ENCODE measurements around the gene SCUBE3. TPM values are rescaled to one million over a fixed set of nuclear protein-coding genes. Genes with fewer than 3 reads are reported as not detected.
A peak's percentile ranks its signal among the peaks of the same experiment; 100 is the strongest.

The SCUBE3 gene
- total RNA-seq, 3 donors from 2014 or later (not counting 1 experiment from before 2014, with no cell fraction given), result 0.25 to 0.31 TPM; not detected in 1

- no peak overlapping the region for H3K27ac Mint-ChIP-seq
- 83% methylated on average over 11 of the region's 18 CpGs for WGBS (ENCODE audit: insufficient coverage)
- no peak overlapping the region for H3K27ac ChIP-seq (ENCODE audit: low read length)
- ATAC-seq, result no peak
- no peaks in the 10 kb centered on the region for H3K36me3 ChIP-seq (ENCODE audit: control insufficient read depth, insufficient read depth, low read length)
- no peaks in the 10 kb centered on the region for H3K36me3 Mint-ChIP-seq
- H3K4me3 Mint-ChIP-seq, result peak overlapping the region; percentile 67
- peaks cover 13% of the 10 kb centered on the region for H3K4me1 ChIP-seq (ENCODE audit: control insufficient read depth, insufficient read depth, low read length)
- no peak for TF ChIP-seq CTCF (IDR thresholded peaks at IDR 0.05)
- intact Hi-C loops (cut with micrococcal nuclease), result no loop called here
- H3K4me3 ChIP-seq (ENCODE audit: low read length), result no peak overlapping the region
- H3K27me3 Mint-ChIP-seq (ENCODE audit: low read depth in 2 of 2), result peaks cover 53 to 71% of the 10 kb centered on the region in 2 donors
- no peak for DNase-seq
- H3K9me3 ChIP-seq (ENCODE audit: control insufficient read depth, insufficient read depth, low read length), result no peaks in the 10 kb centered on the region
- H3K27me3 ChIP-seq (ENCODE audit: control insufficient read depth, insufficient read depth, low read length), result peaks cover 30% of the 10 kb centered on the region
- H3K9me3 Mint-ChIP-seq, result no peaks in the 10 kb centered on the region
- H3K4me1 Mint-ChIP-seq, result peaks cover 5 to 13% of the 10 kb centered on the region in 2 donors
These were observed 1.3 kb downstream of the SCUBE3 start for GRCh38 chr6:35214869-35215664.

- no peaks in the 10 kb centered on the region for H3K9me3 ChIP-seq (ENCODE audit: control insufficient read depth, insufficient read depth, low read length)
- H3K36me3 ChIP-seq (ENCODE audit: control insufficient read depth, insufficient read depth, low read length), result no peaks in the 10 kb centered on the region
- Mint-ChIP-seq H3K4me3 (no peak overlapping the region), H3K36me3 (no peaks in the 10 kb centered on the region), H3K9me3 (no peaks in the 10 kb centered on the region), H3K27me3 (ENCODE audit: low read depth in 2 of 2) (peaks cover 50 to 69% of the 10 kb centered on the region in 2 donors), H3K4me1 (peaks cover 5 to 13% of the 10 kb centered on the region in 2 donors), H3K27ac (no peak overlapping the region)
- peaks cover 13% of the 10 kb centered on the region for H3K4me1 ChIP-seq (ENCODE audit: control insufficient read depth, insufficient read depth, low read length)
- 89% methylated on average over 5 of the region's 6 CpGs for WGBS (ENCODE audit: insufficient coverage)
- no peak for TF ChIP-seq CTCF (IDR thresholded peaks at IDR 0.05)
- H3K4me3 ChIP-seq (ENCODE audit: low read length), result no peak overlapping the region
- ATAC-seq, result no peak
- H3K27ac ChIP-seq (ENCODE audit: low read length), result no peak overlapping the region
- DNase-seq, result no peak
- peaks cover 30% of the 10 kb centered on the region for H3K27me3 ChIP-seq (ENCODE audit: control insufficient read depth, insufficient read depth, low read length)
- intact Hi-C loops (cut with micrococcal nuclease), result no loop called here
These were observed 2.1 kb downstream of the SCUBE3 start for GRCh38 chr6:35215665-35216411.

- H3K27me3 Mint-ChIP-seq (ENCODE audit: low read depth in 2 of 2), result peaks cover 47 to 67% of the 10 kb centered on the region in 2 donors
- no peak for DNase-seq
- peaks cover 5 to 13% of the 10 kb centered on the region in 2 donors for H3K4me1 Mint-ChIP-seq
- no peaks in the 10 kb centered on the region for H3K9me3 Mint-ChIP-seq
- H3K27ac ChIP-seq (ENCODE audit: low read length), result no peak overlapping the region
- ATAC-seq, result no peak
- intact Hi-C loops (cut with micrococcal nuclease), result no loop called here
- no peaks in the 10 kb centered on the region for H3K36me3 Mint-ChIP-seq
- H3K4me1 ChIP-seq (ENCODE audit: control insufficient read depth, insufficient read depth, low read length), result peaks cover 13% of the 10 kb centered on the region
- no peaks in the 10 kb centered on the region for H3K36me3 ChIP-seq (ENCODE audit: control insufficient read depth, insufficient read depth, low read length)
- no peaks in the 10 kb centered on the region for H3K9me3 ChIP-seq (ENCODE audit: control insufficient read depth, insufficient read depth, low read length)
- TF ChIP-seq CTCF (IDR thresholded peaks at IDR 0.05), result no peak
- H3K27me3 ChIP-seq (ENCODE audit: control insufficient read depth, insufficient read depth, low read length), result peaks cover 30% of the 10 kb centered on the region
- no peak overlapping the region for H3K4me3 ChIP-seq (ENCODE audit: low read length)
- WGBS (ENCODE audit: insufficient coverage), result 100% methylated on average over 1 of the region's 1 CpG
- H3K27ac Mint-ChIP-seq, result no peak overlapping the region
- no peak overlapping the region for H3K4me3 Mint-ChIP-seq
These were observed 2.6 kb downstream of the SCUBE3 start for GRCh38 chr6:35216412-35216732.

Data from natural killer cell (primary cell).